Activated CD4-positive, alpha-beta T cell treated with anti-CD3 and anti-CD28 coated beads, Interleukin-2, amount 10 ng/mL, durations not matched to agents 7 days and 5 days (primary cell): ENCODE measurements around the gene NDUFB1. TPM values are rescaled to one million over a fixed set of nuclear protein-coding genes. Genes with fewer than 3 reads are reported as not detected.

Experiments used
- CTCF ChIA-PET: fragments of 350-600 bp; sonication (Branson Sonifier 250); formaldehyde crosslinking; loops from one replicate; lab custom pipeline; 2021; ENCODE audit warnings: antibody characterized with exemption; lab: Charles Lee
- POLR2A ChIA-PET: fragments of 350-600 bp; sonication (Branson Sonifier 250); formaldehyde crosslinking; loops from one replicate; lab custom pipeline; 2021; ENCODE audit warnings: antibody characterized with exemption; lab: Charles Lee
- DNase-seq: peaks from one replicate; pipeline ENCODE4 v3.0.0-alpha.2; 2020
- H3K27ac Mint-ChIP-seq: one replicate; pipeline ENCODE4 v1.8.0; 2021; ENCODE audit warnings: mild to moderate bottlenecking, moderate library complexity, mixed read lengths
- H3K27me3 Mint-ChIP-seq: one replicate; pipeline ENCODE4 v1.8.0; 2021; ENCODE audit warnings: mixed read lengths
- H3K36me3 Mint-ChIP-seq: one replicate; pipeline ENCODE4 v1.8.0; 2021; ENCODE audit warnings: low read depth, mixed read lengths
- H3K4me1 Mint-ChIP-seq: one replicate; pipeline ENCODE4 v1.8.0; 2021; ENCODE audit warnings: mixed read lengths
- H3K4me3 Mint-ChIP-seq: one replicate; pipeline ENCODE4 v1.8.0; 2021; ENCODE audit warnings: mild to moderate bottlenecking, moderate library complexity, mixed read lengths
- H3K9me3 Mint-ChIP-seq: one replicate; pipeline ENCODE4 v1.8.0; 2021; ENCODE audit warnings: mixed read lengths
- total RNA-seq, 2 experiments: library from RNA; stranded (reverse); gene quantifications; one replicate each; pipeline ENCODE4 v1.2.3, GENCODE V29; 2021

NDUFB1 gene
- 100 to 1,000 TPM; 109 to 143 TPM for total RNA-seq

DNA sequence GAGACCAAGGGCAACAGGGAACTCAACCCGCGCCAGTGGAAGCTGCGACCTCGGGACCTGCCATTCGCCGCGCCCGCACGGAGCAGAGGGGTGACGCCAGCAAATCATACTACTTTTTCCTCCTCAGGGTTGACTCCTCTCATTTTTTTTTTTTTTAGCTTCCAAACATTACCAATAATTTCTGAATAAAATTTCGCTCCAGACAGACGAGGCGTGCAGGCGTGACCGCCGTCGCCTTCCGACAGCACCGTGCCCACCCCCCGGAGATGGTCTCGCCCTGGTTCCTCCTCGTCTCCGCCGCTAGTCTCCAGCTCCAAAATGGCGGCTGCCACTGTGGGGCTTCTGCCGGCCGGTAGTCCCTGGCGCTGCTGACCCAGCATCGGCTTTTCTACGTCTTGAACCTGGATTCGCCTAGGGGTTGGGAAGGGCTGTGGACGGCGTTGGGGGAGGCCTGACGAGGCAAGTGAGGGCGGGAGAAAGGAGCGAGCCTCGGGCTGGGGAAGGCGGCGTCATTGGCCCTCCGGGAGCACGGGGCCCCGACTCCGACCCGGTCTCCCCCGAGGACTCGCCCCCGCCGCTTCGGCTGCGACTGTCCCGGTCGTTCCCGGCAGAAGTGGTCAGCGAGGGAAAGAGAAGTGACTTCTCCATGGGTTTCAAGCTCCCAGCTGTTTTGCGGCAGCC, at the start of gene NDUFB1, which contains the start of gene CPSF2:
TSS of gene NDUFB1 (minus strand) at position 37 of the 681 bp plus-strand sequence. CDS start 4,069 bp downstream, outside the sequence.
TSS of gene CPSF2 (plus strand) at position 300 of the 681 bp plus-strand sequence. CDS start 9,016 bp downstream, outside the sequence.
- peaks cover 36% of the 10 kb centered on the region for H3K4me1 Mint-ChIP-seq
- POLR2A ChIA-PET = interaction anchor here (0.9 kb wide), 1 partner anchor 15 kb away, joined by 6 read pairs; the partner anchor contains the start of gene ATXN3
- peak within 1 kb of the TSS; percentile 100 for H3K27ac Mint-ChIP-seq

DNA sequence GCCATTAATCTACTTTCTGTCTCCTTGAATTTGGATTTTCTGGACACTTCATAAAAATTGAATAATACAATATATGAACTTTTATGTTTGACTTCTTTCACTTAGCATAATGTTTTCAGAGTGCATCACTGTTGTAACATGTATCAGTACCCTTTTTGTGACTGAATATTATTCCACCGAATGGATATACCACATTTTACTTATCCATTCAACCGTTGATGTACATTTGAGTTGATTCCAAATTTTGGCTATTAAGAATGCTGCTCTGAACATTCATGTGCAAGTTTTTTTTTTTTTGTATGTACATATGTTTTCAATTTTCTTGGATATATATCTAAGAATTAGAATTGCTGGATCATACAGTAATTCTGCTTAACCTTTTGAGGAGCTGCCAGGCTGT, 43.5 kb upstream of the NDUFB1 start:
- Mint-ChIP-seq H3K4me1 (no peaks in the 10 kb centered on the region), H3K27me3 (no peaks in the 10 kb centered on the region), H3K4me3 (no peak overlapping the region), H3K27ac (no peak overlapping the region), H3K9me3 (peaks cover 19% of the 10 kb centered on the region), H3K36me3 (peaks cover 62% of the 10 kb centered on the region)
- ChIA-PET POLR2A (no interaction called here), CTCF (no interaction called here)
- no peak for DNase-seq

More for the DNA sequence above, at the start of gene NDUFB1, which contains the start of gene CPSF2:
- peak; percentile 86 for DNase-seq
- H3K4me3 Mint-ChIP-seq = peak within 1 kb of the TSS; percentile 86
- no peaks in the 10 kb centered on the region for H3K9me3 Mint-ChIP-seq
- H3K27me3 Mint-ChIP-seq = no peaks in the 10 kb centered on the region
- CTCF ChIA-PET = interaction anchor here (0.5 to 13.2 kb wide), 15 partner anchors 9 to 609 kb away, joined by 3 to 132 read pairs (median 5); partner anchors contain the start of gene ATXN3
- peaks cover 24% of the 10 kb centered on the region for H3K36me3 Mint-ChIP-seq

DNA sequence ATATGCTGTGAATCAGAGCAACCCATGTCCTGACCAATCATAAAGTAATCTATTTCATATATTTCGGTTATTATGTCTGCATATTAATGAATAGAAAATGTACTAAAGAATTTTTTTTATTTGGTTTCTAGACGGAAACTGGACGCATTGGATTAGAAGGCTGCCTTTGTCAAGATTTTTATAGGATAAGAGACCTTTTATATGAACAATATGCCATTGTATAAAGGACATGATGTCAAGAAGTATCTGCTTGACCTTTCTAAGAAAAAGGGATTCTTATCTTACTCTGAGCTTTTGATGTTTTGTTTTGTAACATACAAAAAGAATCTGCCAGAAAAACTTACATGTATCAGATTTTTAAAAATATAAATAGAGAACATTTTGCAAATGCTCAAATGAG, 40.0 kb upstream of the NDUFB1 start:
- no peak overlapping the region for H3K4me3 Mint-ChIP-seq
- H3K4me1 Mint-ChIP-seq = peaks cover 8% of the 10 kb centered on the region
- DNase-seq = no peak
- CTCF ChIA-PET = no interaction called here
- H3K27me3 Mint-ChIP-seq = no peaks in the 10 kb centered on the region
- POLR2A ChIA-PET = no interaction called here
- peaks cover 67% of the 10 kb centered on the region for H3K36me3 Mint-ChIP-seq
- H3K27ac Mint-ChIP-seq = no peak overlapping the region
- H3K9me3 Mint-ChIP-seq = peaks cover 17% of the 10 kb centered on the region

DNA sequence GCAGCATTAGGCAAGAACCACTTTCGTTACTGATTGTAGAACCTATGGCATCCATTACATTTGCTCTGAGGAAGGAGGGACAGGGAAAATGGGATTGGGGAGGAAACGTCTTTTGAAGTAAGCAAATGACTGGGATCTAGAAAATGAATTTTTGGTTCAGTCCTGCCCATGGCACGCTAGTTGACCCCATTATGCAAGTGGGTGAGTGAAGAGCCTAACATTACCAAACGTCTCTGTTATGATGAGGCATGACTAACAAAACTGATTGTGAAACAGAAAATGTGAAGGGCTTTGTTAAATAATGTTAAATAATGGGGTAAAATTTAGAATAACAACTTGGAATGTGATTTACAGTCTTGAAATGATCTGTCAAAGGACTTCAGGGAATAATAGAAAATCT, 39.1 kb upstream of the NDUFB1 start:
- POLR2A ChIA-PET = no interaction called here
- no peak for DNase-seq
- Mint-ChIP-seq H3K9me3 (peaks cover 17% of the 10 kb centered on the region), H3K27ac (no peak overlapping the region), H3K4me1 (peaks cover 8% of the 10 kb centered on the region), H3K27me3 (no peaks in the 10 kb centered on the region), H3K36me3 (peaks cover 70% of the 10 kb centered on the region), H3K4me3 (no peak overlapping the region)
- CTCF ChIA-PET = no interaction called here

DNA sequence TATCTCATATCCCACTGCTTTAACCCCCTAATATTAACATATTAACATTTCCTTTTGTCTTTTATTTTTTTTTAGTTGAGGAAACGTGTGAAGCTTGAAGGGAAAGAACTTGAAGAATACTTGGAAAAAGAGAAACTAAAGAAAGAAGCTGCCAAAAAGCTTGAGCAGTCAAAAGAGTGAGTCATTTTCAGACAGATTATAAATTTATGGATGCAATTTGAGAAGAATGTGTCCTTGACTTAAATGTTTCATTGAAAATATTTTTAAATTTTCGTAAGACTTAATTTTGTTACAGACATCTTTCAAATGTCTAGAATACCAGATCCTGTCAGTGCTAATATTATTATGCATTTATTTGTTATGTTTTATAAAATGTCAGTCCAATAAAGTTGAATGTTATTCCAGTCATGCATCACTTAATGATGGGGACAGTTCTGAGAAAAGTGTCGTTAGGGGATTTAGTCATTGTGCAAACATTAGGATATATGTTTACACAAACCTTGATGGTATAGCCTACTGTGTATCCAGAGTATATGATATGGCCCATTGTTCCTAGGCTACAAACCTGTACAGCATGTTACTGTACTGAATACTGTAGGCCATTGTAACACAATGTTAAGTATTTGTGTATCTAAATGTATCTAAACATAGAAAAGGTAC, 32.9 kb upstream of the NDUFB1 start:
- Mint-ChIP-seq H3K36me3 (peaks cover 45% of the 10 kb centered on the region), H3K27me3 (no peaks in the 10 kb centered on the region), H3K4me1 (peaks cover 8% of the 10 kb centered on the region), H3K9me3 (no peaks in the 10 kb centered on the region), H3K27ac (no peak overlapping the region), H3K4me3 (no peak overlapping the region)
- DNase-seq = no peak
- ChIA-PET POLR2A (no interaction called here), CTCF (interaction anchor here (1.0 kb wide), 1 partner anchor 9 kb away, joined by 5 read pairs; no protein-coding TSS in a partner anchor)

DNA sequence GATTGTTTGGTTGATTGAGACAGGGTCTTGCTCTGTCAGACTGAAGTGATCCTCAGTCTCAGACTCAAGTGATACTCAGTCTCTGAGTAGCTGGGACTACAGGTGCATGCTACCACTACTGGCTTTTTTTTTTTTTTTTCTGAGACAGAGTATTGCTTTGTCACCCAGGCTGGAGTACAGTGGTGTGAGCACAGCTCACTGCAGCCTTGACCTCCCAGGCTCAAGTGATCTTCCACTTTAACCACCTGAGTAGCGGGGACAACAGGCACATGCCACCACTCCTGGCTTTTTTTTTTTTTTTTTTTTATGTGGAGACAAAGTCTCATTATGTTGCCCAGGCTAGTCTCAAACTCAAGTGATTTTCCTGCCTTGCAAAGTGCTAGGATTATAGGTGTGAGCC, 32.1 kb upstream of the NDUFB1 start:
- no peak overlapping the region for H3K27ac Mint-ChIP-seq
- H3K4me3 Mint-ChIP-seq = no peak overlapping the region
- H3K36me3 Mint-ChIP-seq = peaks cover 45% of the 10 kb centered on the region

DNA sequence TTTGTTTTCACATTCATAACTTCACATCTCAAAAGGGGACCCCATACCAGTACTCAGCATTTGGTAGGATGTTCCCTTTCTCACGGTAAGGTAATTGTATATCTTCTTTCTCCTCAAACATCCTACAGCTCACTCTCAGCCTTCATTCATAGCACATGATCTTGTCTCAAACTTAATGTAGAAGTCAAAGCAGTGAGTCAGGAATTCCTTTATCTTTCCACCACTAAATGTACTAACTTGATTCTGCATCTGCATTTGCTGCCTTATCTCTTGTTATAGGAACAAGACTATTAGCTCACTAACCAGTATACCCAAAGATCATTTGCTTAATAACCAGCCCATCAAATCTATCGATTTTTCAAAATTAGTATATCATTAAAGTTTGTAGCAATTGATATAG, 23.2 kb upstream of the NDUFB1 start:
- peaks cover 51% of the 10 kb centered on the region for H3K36me3 Mint-ChIP-seq
- no peak for DNase-seq
- H3K4me3 Mint-ChIP-seq = no peak overlapping the region
- ChIA-PET POLR2A (no interaction called here), CTCF (interaction anchor here (1.4 kb wide), 2 partner anchors 9 kb away, joined by 3 to 5 read pairs; no protein-coding TSS in a partner anchor)
- no peak overlapping the region for H3K27ac Mint-ChIP-seq
- no peaks in the 10 kb centered on the region for H3K9me3 Mint-ChIP-seq
- H3K4me1 Mint-ChIP-seq = peaks cover 1% of the 10 kb centered on the region
- no peaks in the 10 kb centered on the region for H3K27me3 Mint-ChIP-seq

More for the DNA sequence above, 32.1 kb upstream of the NDUFB1 start:
- Mint-ChIP-seq H3K27me3 (no peaks in the 10 kb centered on the region), H3K9me3 (no peaks in the 10 kb centered on the region), H3K4me1 (peaks cover 8% of the 10 kb centered on the region)
- ChIA-PET CTCF (interaction anchor here (1.0 to 1.7 kb wide), 2 partner anchors 9 to 19 kb away, joined by 4 to 5 read pairs; no protein-coding TSS in a partner anchor), POLR2A (no interaction called here)
- DNase-seq = no peak

DNA sequence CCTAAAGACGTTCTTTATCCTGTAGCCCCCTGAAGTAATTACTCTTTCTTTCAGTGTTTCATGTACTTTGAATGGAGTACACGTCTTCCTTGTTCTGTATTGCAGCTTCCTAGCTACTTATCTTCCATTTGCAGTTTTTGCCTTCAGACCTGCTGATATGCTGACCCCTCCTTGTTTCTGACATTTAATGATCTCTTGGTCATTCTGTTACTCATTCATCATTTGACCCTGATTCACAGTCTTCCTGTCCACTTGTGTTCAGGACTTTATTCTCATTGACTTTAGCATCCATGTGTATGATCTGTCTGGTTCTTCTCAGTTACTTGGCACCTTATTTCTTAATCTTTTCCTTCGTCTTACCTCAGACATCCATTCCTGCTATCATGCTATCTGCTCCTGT, 22.5 kb upstream of the NDUFB1 start:
- ChIA-PET POLR2A (no interaction called here), CTCF (interaction anchor here (1.4 kb wide), 1 partner anchor 8 kb away, joined by 3 read pairs; no protein-coding TSS in a partner anchor)
- H3K27ac Mint-ChIP-seq = no peak overlapping the region
- no peaks in the 10 kb centered on the region for H3K27me3 Mint-ChIP-seq
- no peak for DNase-seq
- H3K9me3 Mint-ChIP-seq = no peaks in the 10 kb centered on the region
- H3K4me3 Mint-ChIP-seq = no peak overlapping the region
- peaks cover 48% of the 10 kb centered on the region for H3K36me3 Mint-ChIP-seq
- H3K4me1 Mint-ChIP-seq = peaks cover 1% of the 10 kb centered on the region

DNA sequence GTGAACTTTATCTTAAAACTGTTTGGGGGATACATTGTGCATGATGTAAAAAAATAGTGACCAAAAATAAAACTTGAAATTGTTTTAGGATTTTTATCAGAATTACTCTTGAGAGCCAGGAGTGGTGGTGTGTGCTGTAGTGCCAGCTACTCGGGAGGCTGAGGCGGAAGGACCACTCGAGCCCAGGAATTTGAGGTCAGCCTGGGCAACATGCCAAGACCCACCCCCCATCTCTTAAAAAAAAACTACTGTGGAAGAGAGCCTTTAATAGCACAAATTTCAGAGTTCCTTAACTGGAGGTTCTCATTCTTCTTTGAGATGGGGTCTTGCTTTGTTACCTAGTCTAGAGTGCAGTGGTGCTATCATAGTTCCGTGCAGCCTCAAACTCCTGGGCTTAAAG, 21.8 kb upstream of the NDUFB1 start:
- DNase-seq = no peak
- Mint-ChIP-seq H3K4me1 (peaks cover under 1% of the 10 kb centered on the region), H3K36me3 (peaks cover 51% of the 10 kb centered on the region), H3K9me3 (no peaks in the 10 kb centered on the region), H3K27me3 (no peaks in the 10 kb centered on the region), H3K27ac (no peak overlapping the region), H3K4me3 (no peak overlapping the region)
- CTCF ChIA-PET = no interaction called here
- POLR2A ChIA-PET = no interaction called here

DNA sequence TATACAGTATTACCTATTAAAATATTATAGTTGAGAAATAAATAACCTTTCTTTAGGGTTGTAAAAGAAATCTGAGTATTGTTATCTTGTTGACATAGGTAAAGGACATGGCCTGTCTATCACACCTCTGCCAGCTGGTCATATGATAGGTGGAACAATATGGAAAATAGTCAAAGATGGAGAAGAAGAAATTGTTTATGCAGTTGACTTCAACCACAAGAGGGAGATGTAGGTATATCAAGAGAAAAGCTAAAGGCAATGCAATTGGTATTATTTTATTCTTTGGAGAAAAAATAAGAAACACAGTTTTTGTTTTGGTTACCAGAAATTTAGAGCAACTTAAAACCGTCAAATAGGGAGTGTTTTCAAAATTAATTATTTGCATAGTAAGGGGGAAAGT, 13.8 kb upstream of the NDUFB1 start:
- Mint-ChIP-seq H3K9me3 (no peaks in the 10 kb centered on the region), H3K4me3 (no peak overlapping the region), H3K4me1 (peaks cover under 1% of the 10 kb centered on the region), H3K27me3 (no peaks in the 10 kb centered on the region), H3K36me3 (peaks cover 43% of the 10 kb centered on the region), H3K27ac (no peak overlapping the region)
- ChIA-PET POLR2A (no interaction called here), CTCF (interaction anchor here (1.1 to 2.2 kb wide), 2 partner anchors 14 to 29 kb away, joined by 5 to 9 read pairs; partner anchors contain the start of genes ATXN3, CPSF2 and NDUFB1)
- DNase-seq = no peak

DNA sequence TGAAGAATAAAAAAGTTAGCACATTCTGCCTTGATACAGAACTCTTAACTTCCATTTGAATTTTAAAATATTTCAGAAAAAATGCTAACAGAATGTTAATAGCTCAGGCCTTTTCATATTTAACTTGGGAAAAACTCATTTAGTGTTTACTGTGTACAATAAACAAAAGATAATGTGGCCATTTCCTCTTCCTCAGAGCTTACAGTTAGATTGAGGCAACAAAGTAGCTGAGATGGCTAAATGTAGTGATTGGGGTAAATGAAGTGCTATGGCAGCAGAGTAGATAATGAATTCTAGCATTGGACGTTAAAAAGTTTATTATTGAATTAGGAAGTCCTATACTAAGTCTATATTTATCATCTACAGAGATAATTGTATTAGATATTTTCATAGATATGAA, 12.9 kb upstream of the NDUFB1 start:
- POLR2A ChIA-PET = no interaction called here
- H3K4me1 Mint-ChIP-seq = peaks cover 4% of the 10 kb centered on the region
- peaks cover 40% of the 10 kb centered on the region for H3K36me3 Mint-ChIP-seq

DNA sequence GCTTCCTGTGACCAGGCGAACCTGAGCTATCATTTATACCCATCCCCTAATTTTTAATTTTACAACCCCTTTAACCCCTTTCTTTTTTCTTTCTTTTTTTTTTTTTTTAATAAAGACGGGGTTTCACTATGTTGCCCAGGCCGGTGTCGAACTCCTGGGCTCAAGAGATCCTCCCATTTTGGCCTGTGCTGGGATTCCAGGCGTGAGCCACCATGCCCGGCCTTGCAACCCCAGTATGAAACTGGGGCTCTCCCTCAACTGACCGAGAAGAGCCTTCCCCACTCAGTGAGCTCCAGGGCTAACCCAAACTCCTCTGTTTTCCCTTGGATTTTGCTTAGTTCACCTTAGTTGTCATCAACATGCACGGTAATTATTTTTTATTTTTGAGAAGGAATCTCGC, 1.3 kb upstream of the NDUFB1 start:
- Mint-ChIP-seq H3K27ac (peak overlapping the region; percentile 100), H3K27me3 (no peaks in the 10 kb centered on the region), H3K9me3 (no peaks in the 10 kb centered on the region), H3K4me3 (peak overlapping the region; percentile 86), H3K36me3 (peaks cover 30% of the 10 kb centered on the region), H3K4me1 (peaks cover 42% of the 10 kb centered on the region)
- POLR2A ChIA-PET = no interaction called here
- CTCF ChIA-PET = interaction anchor here (0.7 to 13.2 kb wide), 5 partner anchors 10 to 787 kb away, joined by 3 to 132 read pairs (median 6); partner anchors contain the start of gene ATXN3
- no peak for DNase-seq

More for the DNA sequence above, 12.9 kb upstream of the NDUFB1 start:
- CTCF ChIA-PET = interaction anchor here (1.0 to 2.2 kb wide), 3 partner anchors 13 to 28 kb away, joined by 4 to 9 read pairs (median 5); partner anchors contain the start of genes ATXN3, CPSF2 and NDUFB1
- no peak overlapping the region for H3K27ac Mint-ChIP-seq
- H3K4me3 Mint-ChIP-seq = no peak overlapping the region
- no peaks in the 10 kb centered on the region for H3K9me3 Mint-ChIP-seq
- DNase-seq = no peak
- H3K27me3 Mint-ChIP-seq = no peaks in the 10 kb centered on the region
